Measurements from ENCODE around the gene USO1. TPM values are rescaled to one million over a fixed set of nuclear protein-coding genes. Genes with fewer than 3 reads are reported as not detected.

The USO1 gene
- total RNA-seq, 4 donors from 2014 or later, result 61.0 to 103 (median 74.4) TPM

DNA sequence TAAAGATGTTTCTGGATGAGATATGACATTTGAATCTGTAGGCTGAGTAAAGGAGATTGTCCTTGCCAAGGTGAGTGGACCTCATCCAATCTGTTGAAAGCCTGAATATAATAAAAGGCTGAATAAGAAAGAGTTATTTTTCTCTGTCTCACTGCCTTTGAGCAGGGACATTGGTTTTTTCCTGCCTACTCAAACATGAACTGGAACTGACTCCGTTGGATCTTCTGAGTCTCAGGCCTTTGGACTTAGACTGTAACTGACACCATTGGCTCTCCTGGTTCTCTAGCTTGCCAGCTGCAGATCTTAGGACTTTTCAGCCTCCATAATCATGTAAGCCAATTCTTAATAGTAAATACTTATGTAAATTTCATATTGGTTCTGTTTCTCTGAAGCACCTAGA, 134.3 kb downstream of the USO1 start:
- intact Hi-C loops (cut with DNase I), result no loop called here
- H3K4me3 ChIP-seq, result no peak overlapping the region
- no peaks in the 10 kb centered on the region for H3K36me3 ChIP-seq
- no peak overlapping the region for H3K27ac ChIP-seq (replicated peaks in 1 of 4)
- 82% methylated on average over 1 of the region's 1 CpG for WGBS
- DNase-seq (ENCODE audit: extremely low spot score), result no peak
- peaks cover 0 to 7% (median 0%) of the 10 kb centered on the region in 4 donors for H3K9me3 ChIP-seq
- no peaks in the 10 kb centered on the region for H3K27me3 ChIP-seq
- TF ChIP-seq, protein P1, sequence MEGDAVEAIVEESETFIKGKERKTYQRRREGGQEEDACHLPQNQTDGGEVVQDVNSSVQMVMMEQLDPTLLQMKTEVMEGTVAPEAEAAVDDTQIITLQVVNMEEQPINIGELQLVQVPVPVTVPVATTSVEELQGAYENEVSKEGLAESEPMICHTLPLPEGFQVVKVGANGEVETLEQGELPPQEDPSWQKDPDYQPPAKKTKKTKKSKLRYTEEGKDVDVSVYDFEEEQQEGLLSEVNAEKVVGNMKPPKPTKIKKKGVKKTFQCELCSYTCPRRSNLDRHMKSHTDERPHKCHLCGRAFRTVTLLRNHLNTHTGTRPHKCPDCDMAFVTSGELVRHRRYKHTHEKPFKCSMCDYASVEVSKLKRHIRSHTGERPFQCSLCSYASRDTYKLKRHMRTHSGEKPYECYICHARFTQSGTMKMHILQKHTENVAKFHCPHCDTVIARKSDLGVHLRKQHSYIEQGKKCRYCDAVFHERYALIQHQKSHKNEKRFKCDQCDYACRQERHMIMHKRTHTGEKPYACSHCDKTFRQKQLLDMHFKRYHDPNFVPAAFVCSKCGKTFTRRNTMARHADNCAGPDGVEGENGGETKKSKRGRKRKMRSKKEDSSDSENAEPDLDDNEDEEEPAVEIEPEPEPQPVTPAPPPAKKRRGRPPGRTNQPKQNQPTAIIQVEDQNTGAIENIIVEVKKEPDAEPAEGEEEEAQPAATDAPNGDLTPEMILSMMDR (IDR thresholded peaks at IDR 0.05), result no peak
- TF ChIP-seq POLR2A (IDR thresholded peaks at IDR 0.05; ENCODE audit: low read depth) (no peak), POLR2AphosphoS5 (IDR thresholded peaks at IDR 0.05) (no peak), EP300 (IDR thresholded peaks at IDR 0.05) (no peak)
- H3K4me1 ChIP-seq, result no peaks in the 10 kb centered on the region

DNA sequence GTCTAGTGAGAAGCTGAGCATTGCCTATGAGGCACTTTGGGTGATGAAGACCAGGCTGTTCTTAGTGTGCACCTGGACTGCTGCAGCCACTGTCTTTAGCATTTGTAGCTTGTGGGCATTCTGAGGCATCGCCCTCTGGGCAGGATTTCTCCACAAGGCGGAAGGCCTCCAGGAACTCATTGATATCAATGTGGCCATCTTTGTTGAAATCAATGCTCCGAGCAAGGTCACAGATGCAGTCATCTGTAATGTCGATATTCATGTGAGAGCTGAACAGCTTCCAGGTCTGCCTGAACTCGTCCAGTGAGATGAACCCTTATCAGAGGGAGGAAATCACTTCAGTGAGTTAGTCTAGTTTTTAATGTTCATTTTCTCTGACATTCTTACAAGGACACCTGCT, 136.2 kb downstream of the USO1 start:
- Histone ChIP-seq H3K9me3 (peaks cover 0 to 7% (median 0%) of the 10 kb centered on the region in 4 donors), H3K36me3 (no peaks in the 10 kb centered on the region), H3K27ac (replicated peaks in 1 of 4) (no peak overlapping the region), H3K27me3 (no peaks in the 10 kb centered on the region), H3K4me1 (no peaks in the 10 kb centered on the region), H3K4me3 (no peak overlapping the region)
- WGBS, result 90% methylated on average over 5 of the region's 5 CpGs
- TF ChIP-seq POLR2AphosphoS5 (IDR thresholded peaks at IDR 0.05), result no peak
- TF ChIP-seq, protein P1 (IDR thresholded peaks at IDR 0.05), result no peak
- TF ChIP-seq POLR2A (IDR thresholded peaks at IDR 0.05; ENCODE audit: low read depth), result no peak
- TF ChIP-seq EP300 (IDR thresholded peaks at IDR 0.05), result no peak
- intact Hi-C loops (cut with DNase I), result no loop called here
- no peak for DNase-seq (ENCODE audit: extremely low spot score)

Small RNAs within 50 kb of the gene (small RNA-seq; reads per million reads assigned to genes)
- 0.42 to 0.74 (median 0.68) reads per million in 3 donors for gene RNU2-16P

Other genes starting within 250 kb of the USO1 start
- 10 to 100 TPM; 10.9 to 20.8 (median 18.4) TPM for gene RCHY1, start 210.2 kb upstream of the USO1 start, total RNA-seq
- 10 to 100 TPM; 11.0 to 21.2 (median 12.8) TPM for gene THAP6, start 210.1 kb upstream of the USO1 start, total RNA-seq
- not detected for gene ODAPH, start 168.5 kb upstream of the USO1 start, total RNA-seq
- gene CDKL2, start 94.0 kb upstream of the USO1 start, total RNA-seq, result 1 to 10 TPM; 2.9 to 6.2 (median 3.1) TPM
- gene G3BP2, start 51.2 kb upstream of the USO1 start, total RNA-seq, result 100 to 1,000 TPM in 3 of 4 donors, 10 to 100 TPM in 1; 94.6 to 127 (median 109) TPM
- not detected for gene PPEF2, start 177.9 kb downstream of the USO1 start, total RNA-seq
- 10 to 100 TPM; 20.7 to 55.7 (median 26.6) TPM for gene NAAA, start 216.4 kb downstream of the USO1 start, total RNA-seq